RWPE1 (cell line): ENCODE data around the gene SH3RF1.

ENCODE experiments used
- CTCF ChIA-PET: fragments of 350-600 bp; sonication (Branson Sonifier 250); formaldehyde crosslinking; extraction: SDS; loops from one replicate; lab custom pipeline; 2021; lab: Yijun Ruan, JAX
- POLR2A ChIA-PET: fragments of 400-600 bp; formaldehyde crosslinking; extraction: SDS; loops from one replicate; lab custom pipeline; 2020; ENCODE audit warnings: antibody characterized with exemption; ENCODE audit not compliant: low non-redundant PET; lab: Yijun Ruan, JAX
- DNase-seq: peaks from one replicate; pipeline ENCODE4 v3.0.0; 2012; ENCODE audit warnings: low spot score
- H3K27ac ChIP-seq: fragments of 450-650 bp; 2 replicates; pipeline ENCODE4 v1.5.1; 2017
- TF ChIP-seq, protein P1 (sequence below): fragments of 450-650 bp; conservative IDR thresholded peaks from 2 replicates; pipeline ENCODE4 v1.5.1; 2017; ENCODE audit warnings: low read depth, mild to moderate bottlenecking

The SH3RF1 gene

DNA sequence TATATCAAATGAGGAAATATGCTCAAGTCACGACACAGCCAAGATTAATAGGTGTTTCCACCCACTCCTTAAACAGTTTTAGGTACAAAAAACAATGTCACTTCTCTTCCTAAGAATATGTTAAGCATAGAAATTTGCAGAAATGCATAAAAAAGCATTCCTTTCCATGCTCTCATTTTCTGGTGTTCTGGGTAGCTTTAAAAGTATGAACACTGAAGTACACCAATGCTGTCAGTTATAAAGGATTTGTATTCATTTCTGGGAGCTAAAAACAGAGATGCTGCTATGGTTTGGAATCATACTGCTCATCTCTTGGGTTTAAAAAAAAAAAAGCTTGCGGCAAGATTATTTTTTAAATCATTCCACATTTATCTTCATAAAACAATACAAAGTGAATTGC, 20.8 kb downstream of the SH3RF1 start:
- DNase-seq, result no peak
- ChIA-PET POLR2A (no interaction called here), CTCF (no interaction called here)
- no peak overlapping the region for H3K27ac ChIP-seq
- TF ChIP-seq, protein P1, sequence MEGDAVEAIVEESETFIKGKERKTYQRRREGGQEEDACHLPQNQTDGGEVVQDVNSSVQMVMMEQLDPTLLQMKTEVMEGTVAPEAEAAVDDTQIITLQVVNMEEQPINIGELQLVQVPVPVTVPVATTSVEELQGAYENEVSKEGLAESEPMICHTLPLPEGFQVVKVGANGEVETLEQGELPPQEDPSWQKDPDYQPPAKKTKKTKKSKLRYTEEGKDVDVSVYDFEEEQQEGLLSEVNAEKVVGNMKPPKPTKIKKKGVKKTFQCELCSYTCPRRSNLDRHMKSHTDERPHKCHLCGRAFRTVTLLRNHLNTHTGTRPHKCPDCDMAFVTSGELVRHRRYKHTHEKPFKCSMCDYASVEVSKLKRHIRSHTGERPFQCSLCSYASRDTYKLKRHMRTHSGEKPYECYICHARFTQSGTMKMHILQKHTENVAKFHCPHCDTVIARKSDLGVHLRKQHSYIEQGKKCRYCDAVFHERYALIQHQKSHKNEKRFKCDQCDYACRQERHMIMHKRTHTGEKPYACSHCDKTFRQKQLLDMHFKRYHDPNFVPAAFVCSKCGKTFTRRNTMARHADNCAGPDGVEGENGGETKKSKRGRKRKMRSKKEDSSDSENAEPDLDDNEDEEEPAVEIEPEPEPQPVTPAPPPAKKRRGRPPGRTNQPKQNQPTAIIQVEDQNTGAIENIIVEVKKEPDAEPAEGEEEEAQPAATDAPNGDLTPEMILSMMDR, result no peak

DNA sequence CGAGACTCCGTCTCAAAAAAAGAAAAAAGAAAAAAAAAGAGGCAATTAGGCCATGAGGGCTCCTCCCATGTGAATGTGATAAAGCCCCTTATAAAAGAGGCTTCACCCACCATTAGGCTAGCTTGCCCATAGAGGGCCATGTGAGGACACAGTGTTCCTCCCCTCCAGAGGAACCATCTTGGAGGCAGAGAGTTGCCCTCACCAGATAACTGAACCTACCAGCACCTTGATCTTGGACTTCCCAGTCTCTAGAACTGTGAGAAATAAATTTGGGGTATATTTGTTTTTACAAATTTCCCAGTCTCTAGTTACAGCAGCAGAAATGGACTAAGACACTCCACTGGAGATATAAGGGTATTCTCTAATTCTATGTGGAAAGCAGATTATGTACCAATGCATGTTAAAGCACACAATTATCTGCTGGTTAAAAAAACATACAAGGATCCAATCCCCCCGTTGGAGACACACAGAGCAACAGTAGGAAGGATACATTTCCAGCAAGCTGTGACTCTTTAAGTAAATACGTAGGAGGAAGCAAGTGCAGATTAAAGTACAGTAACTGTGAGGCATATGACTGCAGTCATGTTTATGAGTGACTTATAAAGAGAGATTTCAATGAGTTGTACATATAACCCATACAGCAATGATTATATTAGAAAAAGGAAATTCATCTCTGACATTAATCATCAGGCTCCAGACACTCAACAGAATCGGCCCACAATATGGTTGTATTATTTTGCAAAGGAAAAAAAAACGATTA, 21.4 kb downstream of the SH3RF1 start:
- POLR2A ChIA-PET, result no interaction called here
- CTCF ChIA-PET, result interaction anchor here (0.6 kb wide), 2 partner anchors 189 to 798 kb away, joined by 3 read pairs; no protein-coding TSS in a partner anchor
- no peak for DNase-seq
- TF ChIP-seq, protein P1, result no peak
- no peak overlapping the region for H3K27ac ChIP-seq

- POLR2A ChIA-PET, result no interaction called here
- TF ChIP-seq, protein P1, result no peak
- H3K27ac ChIP-seq, result no peak overlapping the region
- DNase-seq, result no peak
- CTCF ChIA-PET, result interaction anchor here (0.6 kb wide), 2 partner anchors 190 to 799 kb away, joined by 3 read pairs; no protein-coding TSS in a partner anchor
Observed at GRCh38 chr4:169248645-169249044, 22.1 kb downstream of the SH3RF1 start.

DNA sequence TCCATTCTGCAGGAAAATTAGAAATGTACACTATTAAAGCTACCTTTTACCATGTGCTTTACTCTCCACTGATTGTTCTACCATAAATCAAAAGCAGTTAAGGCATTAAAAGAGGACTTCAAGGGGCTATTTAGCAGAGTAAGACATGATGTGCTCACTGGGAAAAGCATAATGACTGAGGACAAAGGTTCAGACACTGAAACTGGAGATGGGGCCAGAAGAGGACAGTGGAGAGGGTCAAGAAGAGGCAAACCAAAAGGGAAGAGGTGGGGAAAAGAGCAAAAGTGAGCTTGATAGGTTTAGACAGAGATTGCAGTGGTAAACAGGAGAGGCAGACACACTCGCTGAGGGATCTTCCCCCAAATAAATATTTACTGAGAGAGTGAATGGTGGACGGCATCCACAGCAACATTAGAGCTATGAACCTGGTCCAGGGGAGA, 23.8 kb downstream of the SH3RF1 start:
- H3K27ac ChIP-seq, result no peak overlapping the region
- TF ChIP-seq, protein P1, result no peak
- DNase-seq, result no peak
- ChIA-PET CTCF (interaction anchor here (0.6 kb wide), 1 partner anchor 130 kb away, joined by 4 read pairs; no protein-coding TSS in a partner anchor), POLR2A (no interaction called here)

DNA sequence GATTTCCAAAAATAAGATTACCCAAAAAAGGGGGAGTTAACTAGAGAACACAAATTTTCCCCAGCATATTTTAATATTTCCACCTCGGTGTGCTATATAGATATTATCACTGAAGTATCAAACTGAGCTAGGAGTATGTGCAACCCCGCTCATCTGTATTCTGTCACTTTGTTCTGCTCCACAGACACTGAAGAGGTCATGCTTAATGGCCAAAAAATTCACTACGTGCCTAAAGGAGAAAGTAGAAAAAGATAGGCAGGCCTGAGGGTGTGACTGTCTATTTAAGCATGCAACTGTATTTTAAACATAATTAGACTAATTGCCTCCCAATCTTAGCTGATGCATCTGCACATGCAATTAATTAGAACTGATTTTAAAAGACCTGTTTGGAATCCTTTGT, 24.5 kb downstream of the SH3RF1 start:
- TF ChIP-seq, protein P1, result no peak
- no peak overlapping the region for H3K27ac ChIP-seq
- POLR2A ChIA-PET, result no interaction called here
- no peak for DNase-seq
- CTCF ChIA-PET, result no interaction called here

DNA sequence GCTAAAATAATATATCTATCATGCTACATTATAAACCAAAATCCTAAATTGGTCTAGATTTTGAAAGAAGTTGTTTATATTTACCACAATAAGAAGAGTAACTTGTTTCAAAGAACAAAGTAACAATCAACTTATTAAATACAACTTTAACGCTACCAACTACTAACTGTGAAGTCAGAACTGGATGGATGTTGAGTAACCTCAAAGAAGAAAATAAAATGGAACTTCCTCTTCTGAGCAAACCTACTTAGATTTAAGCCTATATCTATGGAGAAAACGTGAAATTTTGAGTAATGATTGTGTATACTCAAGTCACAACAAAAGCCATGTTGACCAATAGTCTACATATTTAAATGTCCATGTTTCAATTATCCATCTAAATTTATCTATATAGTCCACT, 25.7 kb downstream of the SH3RF1 start:
- TF ChIP-seq, protein P1, result no peak
- ChIA-PET POLR2A (no interaction called here), CTCF (no interaction called here)
- no peak overlapping the region for H3K27ac ChIP-seq
- no peak for DNase-seq
